MCF 10A (cell line): ENCODE results near the gene PLA2G1B. TPM values are rescaled to one million over a fixed set of nuclear protein-coding genes. Genes with fewer than 3 reads are reported as not detected.

Experiments used
- BruUV-seq: library from RNA; stranded (reverse); fragments of 400-500 nt; replicated peaks from 2 replicates; lab custom pipeline; 2021; lab: Mats Ljungman, UMichigan
- CTCF ChIA-PET: fragments of 300-600 bp; sonication (Branson Sonifier 250); formaldehyde crosslinking; extraction: SDS; loops from one replicate; lab custom pipeline; 2021; ENCODE audit warnings: antibody characterized with exemption, inconsistent platforms; lab: Yijun Ruan, JAX
- POLR2A ChIA-PET: fragments of 300-600, 350-650 bp; sonication (Branson Sonifier 250); formaldehyde crosslinking; extraction: SDS; loops from one replicate; lab custom pipeline; 2020; ENCODE audit warnings: antibody characterized with exemption, inconsistent platforms; lab: Yijun Ruan, JAX
- DNase-seq: peaks from one replicate; pipeline ENCODE4 v3.0.0-alpha.2; 2018; ENCODE audit not compliant: unreplicated experiment
- H3K27ac Mint-ChIP-seq: one replicate; pipeline ENCODE4 v1.8.0; 2022; ENCODE audit warnings: mild to moderate bottlenecking, low read depth, mixed read lengths; ENCODE audit not compliant: unreplicated experiment
- H3K27me3 Mint-ChIP-seq: one replicate; pipeline ENCODE4 v1.8.0; 2022; ENCODE audit warnings: mixed read lengths; ENCODE audit not compliant: insufficient read depth, unreplicated experiment
- H3K36me3 Mint-ChIP-seq: one replicate; pipeline ENCODE4 v1.8.0; 2022; ENCODE audit warnings: mild to moderate bottlenecking, moderate library complexity, mixed read lengths; ENCODE audit not compliant: insufficient read depth, unreplicated experiment
- H3K4me1 Mint-ChIP-seq: one replicate; pipeline ENCODE4 v1.8.0; 2022; ENCODE audit warnings: mixed read lengths; ENCODE audit not compliant: insufficient read depth, unreplicated experiment
- H3K4me3 Mint-ChIP-seq: one replicate; pipeline ENCODE4 v1.8.0; 2022; ENCODE audit warnings: mild to moderate bottlenecking, moderate library complexity, mixed read lengths; ENCODE audit not compliant: unreplicated experiment
- H3K9me3 Mint-ChIP-seq: one replicate; pipeline ENCODE4 v1.8.0; 2022; ENCODE audit warnings: mixed read lengths; ENCODE audit not compliant: unreplicated experiment
- intact Hi-C: fragments of 100-400 bp; cut with micrococcal nuclease; formaldehyde crosslinking; loops from 2 replicates; pipeline ENCODE4 v1.14.1; 2022
- total RNA-seq: library from RNA; stranded (reverse); gene quantifications from 2 replicates; pipeline ENCODE4 v1.2.3, GENCODE V29; 2022
- TF ChIP-seq, protein P1 (sequence below): fragments of 200-600 bp; IDR thresholded peaks from one replicate; pipeline ENCODE4 v1.8.0; 2022; ENCODE audit warnings: antibody characterized with exemption, mild to moderate bottlenecking; ENCODE audit not compliant: unreplicated experiment

Gene PLA2G1B
- total RNA-seq, 1 experiment from 2014 or later = not detected

DNA sequence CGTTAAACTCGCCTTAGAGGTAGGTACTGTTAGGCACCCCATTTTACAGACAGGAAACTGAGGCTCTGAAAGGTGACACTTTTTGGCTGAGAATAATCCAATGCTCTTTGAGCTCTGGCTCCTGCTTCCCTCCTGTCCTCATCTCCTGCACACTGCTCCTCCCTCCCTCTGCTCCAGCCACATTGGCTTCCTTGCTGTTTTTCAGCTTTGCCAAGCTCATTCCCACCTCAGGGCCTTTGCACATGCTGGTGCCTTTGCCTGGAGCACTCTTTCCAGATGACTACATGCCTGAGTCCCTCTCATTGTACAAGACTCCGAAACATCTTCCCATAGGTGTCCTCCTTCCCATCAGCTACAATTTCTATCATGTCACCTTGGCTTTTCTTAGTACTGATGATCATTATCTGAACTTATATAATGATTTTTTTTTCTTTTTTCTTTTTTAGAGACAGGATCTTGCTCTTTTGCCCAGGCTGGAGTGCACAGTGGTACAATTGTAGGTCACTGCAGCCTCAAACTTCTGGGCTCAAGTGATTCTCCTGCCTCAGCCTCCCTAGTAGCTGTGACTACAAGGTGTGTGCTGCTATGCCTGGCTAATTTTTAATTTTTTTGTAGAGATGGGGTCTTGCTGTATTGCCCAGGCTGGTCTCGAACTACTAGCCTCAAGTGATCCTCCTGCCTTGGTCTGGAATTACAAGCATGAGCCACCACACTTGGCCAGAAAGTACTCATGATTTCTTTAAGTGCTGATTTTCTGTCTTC, 26.2 kb upstream of the PLA2G1B start:
- H3K9me3 Mint-ChIP-seq = no peaks in the 10 kb centered on the region
- no peak for DNase-seq
- POLR2A ChIA-PET = no interaction called here
- intact Hi-C loops = no loop called here
- H3K27me3 Mint-ChIP-seq = peaks cover 11% of the 10 kb centered on the region
- no peak overlapping the region for H3K27ac Mint-ChIP-seq
- no peak overlapping the region for H3K4me3 Mint-ChIP-seq
- no TSS peak for BruUV-seq
- CTCF ChIA-PET = interaction anchor here (0.6 to 1.2 kb wide), 5 partner anchors 54 to 223 kb away, joined by 3 to 6 read pairs (median 4); no protein-coding TSS in a partner anchor
- TF ChIP-seq, protein P1, sequence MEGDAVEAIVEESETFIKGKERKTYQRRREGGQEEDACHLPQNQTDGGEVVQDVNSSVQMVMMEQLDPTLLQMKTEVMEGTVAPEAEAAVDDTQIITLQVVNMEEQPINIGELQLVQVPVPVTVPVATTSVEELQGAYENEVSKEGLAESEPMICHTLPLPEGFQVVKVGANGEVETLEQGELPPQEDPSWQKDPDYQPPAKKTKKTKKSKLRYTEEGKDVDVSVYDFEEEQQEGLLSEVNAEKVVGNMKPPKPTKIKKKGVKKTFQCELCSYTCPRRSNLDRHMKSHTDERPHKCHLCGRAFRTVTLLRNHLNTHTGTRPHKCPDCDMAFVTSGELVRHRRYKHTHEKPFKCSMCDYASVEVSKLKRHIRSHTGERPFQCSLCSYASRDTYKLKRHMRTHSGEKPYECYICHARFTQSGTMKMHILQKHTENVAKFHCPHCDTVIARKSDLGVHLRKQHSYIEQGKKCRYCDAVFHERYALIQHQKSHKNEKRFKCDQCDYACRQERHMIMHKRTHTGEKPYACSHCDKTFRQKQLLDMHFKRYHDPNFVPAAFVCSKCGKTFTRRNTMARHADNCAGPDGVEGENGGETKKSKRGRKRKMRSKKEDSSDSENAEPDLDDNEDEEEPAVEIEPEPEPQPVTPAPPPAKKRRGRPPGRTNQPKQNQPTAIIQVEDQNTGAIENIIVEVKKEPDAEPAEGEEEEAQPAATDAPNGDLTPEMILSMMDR = no peak
- no peaks in the 10 kb centered on the region for H3K36me3 Mint-ChIP-seq
- no peaks in the 10 kb centered on the region for H3K4me1 Mint-ChIP-seq

DNA sequence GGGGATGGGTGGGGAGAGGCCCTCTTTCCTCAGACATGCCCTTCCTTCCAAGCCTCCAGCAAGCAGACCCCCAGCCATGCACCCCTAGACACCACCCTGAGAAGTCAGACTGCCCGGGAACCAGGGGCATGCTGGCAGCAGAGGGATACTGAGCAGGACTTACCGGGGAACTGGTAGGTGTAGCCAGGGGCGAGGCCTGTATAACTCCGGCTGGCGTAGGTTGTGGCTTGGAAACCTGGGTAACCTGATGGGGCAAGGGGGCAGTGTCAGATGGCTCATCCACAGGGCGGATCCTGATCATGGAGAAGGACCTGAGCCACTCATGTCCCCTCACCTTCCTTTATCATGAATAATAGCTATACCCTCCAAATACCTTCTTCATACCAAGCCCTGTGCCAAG, 25.6 kb upstream of the PLA2G1B start:
- TF ChIP-seq, protein P1 = no peak
- H3K27ac Mint-ChIP-seq = no peak overlapping the region
- no TSS peak for BruUV-seq
- no peak for DNase-seq
- H3K36me3 Mint-ChIP-seq = no peaks in the 10 kb centered on the region
- ChIA-PET POLR2A (no interaction called here), CTCF (no interaction called here)
- no peak overlapping the region for H3K4me3 Mint-ChIP-seq
- H3K27me3 Mint-ChIP-seq = peaks cover 11% of the 10 kb centered on the region
- no peaks in the 10 kb centered on the region for H3K4me1 Mint-ChIP-seq
- no peaks in the 10 kb centered on the region for H3K9me3 Mint-ChIP-seq
- intact Hi-C loops = no loop called here

GRCh38 chr12:120352117-120352516, 24.5 kb upstream of the PLA2G1B start:
- no peaks in the 10 kb centered on the region for H3K4me1 Mint-ChIP-seq
- H3K27ac Mint-ChIP-seq = no peak overlapping the region
- peaks cover 11% of the 10 kb centered on the region for H3K27me3 Mint-ChIP-seq
- DNase-seq = peak; percentile 33
- no peaks in the 10 kb centered on the region for H3K9me3 Mint-ChIP-seq
- H3K36me3 Mint-ChIP-seq = no peaks in the 10 kb centered on the region
- TF ChIP-seq, protein P1 = no peak
- no TSS peak for BruUV-seq
- intact Hi-C loops = no loop called here
- H3K4me3 Mint-ChIP-seq = no peak overlapping the region
- POLR2A ChIA-PET = no interaction called here
- CTCF ChIA-PET = interaction anchor here (0.9 kb wide), 1 partner anchor 79 kb away, joined by 3 read pairs; no protein-coding TSS in a partner anchor

DNA sequence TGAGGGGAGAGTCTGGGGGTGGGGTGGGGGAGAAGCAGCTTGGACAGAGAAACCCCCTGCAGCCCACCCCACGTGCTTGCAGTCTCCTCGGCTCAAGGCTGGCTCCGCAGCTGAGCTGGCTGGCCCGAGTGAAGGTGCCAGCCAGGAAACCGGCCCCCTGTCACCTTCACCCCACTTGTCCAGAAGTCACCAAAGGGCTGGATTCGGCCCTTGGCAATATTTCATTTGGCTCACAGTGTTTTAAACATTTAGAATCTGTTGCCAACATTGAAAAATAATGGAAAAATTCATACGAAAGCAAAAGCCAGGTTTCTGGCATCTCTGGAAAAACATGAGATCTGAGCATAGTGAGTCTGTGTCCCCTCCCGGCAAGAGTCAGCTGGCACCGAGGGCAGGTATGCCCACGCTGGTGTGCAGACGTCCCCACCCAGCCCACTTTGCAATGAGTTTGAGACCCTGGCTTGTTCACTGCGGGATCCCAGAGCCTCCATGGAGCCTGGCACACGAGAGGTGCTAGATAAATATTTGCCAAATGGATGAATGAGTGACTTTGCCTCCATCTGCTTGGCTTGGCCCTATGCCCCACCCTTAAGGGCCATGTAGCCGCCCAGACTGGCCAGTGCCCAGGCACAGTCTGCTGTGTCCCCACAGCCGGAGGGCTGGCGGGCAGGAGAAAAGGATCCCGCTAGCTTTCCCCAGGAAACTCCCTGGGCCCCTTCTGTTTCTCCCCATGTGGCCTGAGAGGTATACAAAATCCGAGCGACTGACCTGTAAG, 23.2 kb upstream of the PLA2G1B start:
- H3K4me3 Mint-ChIP-seq = no peak overlapping the region
- CTCF ChIA-PET = interaction anchor here (0.6 to 1.2 kb wide), 3 partner anchors 24 to 79 kb away, joined by 5 to 6 read pairs (median 6); partner anchors contain the start of gene PLA2G1B

More for the DNA sequence above, 23.2 kb upstream of the PLA2G1B start:
- BruUV-seq = no TSS peak
- Mint-ChIP-seq H3K4me1 (no peaks in the 10 kb centered on the region), H3K36me3 (no peaks in the 10 kb centered on the region), H3K27me3 (peaks cover 11% of the 10 kb centered on the region), H3K27ac (no peak overlapping the region), H3K9me3 (no peaks in the 10 kb centered on the region)
- DNase-seq = no peak
- TF ChIP-seq, protein P1 = no peak
- POLR2A ChIA-PET = no interaction called here
- intact Hi-C loops = no loop called here
